ENCODE measurements around the gene TNIK. TPM values are rescaled to one million over a fixed set of nuclear protein-coding genes. Genes with fewer than 3 reads are reported as not detected.

TNIK gene
- total RNA-seq, 1 donor from 2014 or later: 1.1 TPM

GRCh38 chr3:171177553-171177952 is 282.7 kb downstream of the TNIK start:
- H3K4me3 ChIP-seq (ENCODE audit: low read depth, low read length): no peak overlapping the region
- FAIRE-seq: no peak

GRCh38 chr3:171177056-171177455 is 283.1 kb downstream of the TNIK start:
- H3K4me3 ChIP-seq (ENCODE audit: low read depth, low read length): no peak overlapping the region
- no peak for FAIRE-seq
- no peak for DNase-seq (ENCODE audit: low read depth)
- H3K36me3 ChIP-seq (ENCODE audit: control insufficient read depth, insufficient read depth, low read length): no peaks in the 10 kb centered on the region
- TF ChIP-seq, protein P1, sequence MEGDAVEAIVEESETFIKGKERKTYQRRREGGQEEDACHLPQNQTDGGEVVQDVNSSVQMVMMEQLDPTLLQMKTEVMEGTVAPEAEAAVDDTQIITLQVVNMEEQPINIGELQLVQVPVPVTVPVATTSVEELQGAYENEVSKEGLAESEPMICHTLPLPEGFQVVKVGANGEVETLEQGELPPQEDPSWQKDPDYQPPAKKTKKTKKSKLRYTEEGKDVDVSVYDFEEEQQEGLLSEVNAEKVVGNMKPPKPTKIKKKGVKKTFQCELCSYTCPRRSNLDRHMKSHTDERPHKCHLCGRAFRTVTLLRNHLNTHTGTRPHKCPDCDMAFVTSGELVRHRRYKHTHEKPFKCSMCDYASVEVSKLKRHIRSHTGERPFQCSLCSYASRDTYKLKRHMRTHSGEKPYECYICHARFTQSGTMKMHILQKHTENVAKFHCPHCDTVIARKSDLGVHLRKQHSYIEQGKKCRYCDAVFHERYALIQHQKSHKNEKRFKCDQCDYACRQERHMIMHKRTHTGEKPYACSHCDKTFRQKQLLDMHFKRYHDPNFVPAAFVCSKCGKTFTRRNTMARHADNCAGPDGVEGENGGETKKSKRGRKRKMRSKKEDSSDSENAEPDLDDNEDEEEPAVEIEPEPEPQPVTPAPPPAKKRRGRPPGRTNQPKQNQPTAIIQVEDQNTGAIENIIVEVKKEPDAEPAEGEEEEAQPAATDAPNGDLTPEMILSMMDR (IDR thresholded peaks at IDR 0.05; ENCODE audit: insufficient read depth, low read length, severe bottlenecking): no peak
- no peaks in the 10 kb centered on the region for H3K27me3 ChIP-seq (ENCODE audit: control insufficient read depth, insufficient read depth, low read length)

More at GRCh38 chr3:171177553-171177952, 282.7 kb downstream of the TNIK start:
- Histone ChIP-seq H3K36me3 (ENCODE audit: control insufficient read depth, insufficient read depth, low read length) (no peaks in the 10 kb centered on the region), H3K27me3 (ENCODE audit: control insufficient read depth, insufficient read depth, low read length) (no peaks in the 10 kb centered on the region)
- DNase-seq (ENCODE audit: low read depth): no peak
- TF ChIP-seq, protein P1 (IDR thresholded peaks at IDR 0.05; ENCODE audit: insufficient read depth, low read length, severe bottlenecking): no peak

GRCh38 chr3:171176244-171176933 is 283.8 kb downstream of the TNIK start:
- no peaks in the 10 kb centered on the region for H3K36me3 ChIP-seq (ENCODE audit: control insufficient read depth, insufficient read depth, low read length)
- FAIRE-seq (no peak), DNase-seq (ENCODE audit: low read depth) (no peak)
- no peaks in the 10 kb centered on the region for H3K27me3 ChIP-seq (ENCODE audit: control insufficient read depth, insufficient read depth, low read length)
- TF ChIP-seq, protein P1 (IDR thresholded peaks at IDR 0.05; ENCODE audit: insufficient read depth, low read length, severe bottlenecking): no peak
- no peak overlapping the region for H3K4me3 ChIP-seq (ENCODE audit: low read depth, low read length)

DNA sequence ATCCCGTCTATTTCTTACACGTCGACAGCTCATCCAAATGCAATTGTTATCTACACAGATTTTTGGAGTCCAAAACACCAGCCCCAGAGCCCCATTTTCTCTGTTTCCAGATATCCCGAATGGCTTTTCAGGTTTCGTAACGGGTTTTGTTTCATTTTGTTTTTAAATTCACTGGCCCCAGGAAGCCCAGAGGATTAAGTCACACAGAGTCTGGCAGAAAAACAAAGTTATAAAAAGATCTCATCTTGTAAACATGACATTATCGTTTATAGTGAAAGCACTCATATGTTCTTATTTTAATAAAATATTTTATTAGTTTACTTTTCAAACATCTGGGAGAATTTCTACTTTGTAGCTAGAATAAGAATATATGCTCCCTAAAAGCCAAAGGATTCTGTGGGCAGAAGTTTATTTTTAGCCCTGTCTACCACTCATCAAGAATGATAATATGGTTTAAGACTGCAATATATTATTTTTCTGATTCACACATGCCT is 284.4 kb downstream of the TNIK start:
- no peaks in the 10 kb centered on the region for H3K27me3 ChIP-seq (ENCODE audit: control insufficient read depth, insufficient read depth, low read length)
- no peak for DNase-seq (ENCODE audit: low read depth)
- TF ChIP-seq, protein P1 (IDR thresholded peaks at IDR 0.05; ENCODE audit: insufficient read depth, low read length, severe bottlenecking): no peak
- no peak overlapping the region for H3K4me3 ChIP-seq (ENCODE audit: low read depth, low read length)
- H3K36me3 ChIP-seq (ENCODE audit: control insufficient read depth, insufficient read depth, low read length): no peaks in the 10 kb centered on the region
- FAIRE-seq: no peak

DNA sequence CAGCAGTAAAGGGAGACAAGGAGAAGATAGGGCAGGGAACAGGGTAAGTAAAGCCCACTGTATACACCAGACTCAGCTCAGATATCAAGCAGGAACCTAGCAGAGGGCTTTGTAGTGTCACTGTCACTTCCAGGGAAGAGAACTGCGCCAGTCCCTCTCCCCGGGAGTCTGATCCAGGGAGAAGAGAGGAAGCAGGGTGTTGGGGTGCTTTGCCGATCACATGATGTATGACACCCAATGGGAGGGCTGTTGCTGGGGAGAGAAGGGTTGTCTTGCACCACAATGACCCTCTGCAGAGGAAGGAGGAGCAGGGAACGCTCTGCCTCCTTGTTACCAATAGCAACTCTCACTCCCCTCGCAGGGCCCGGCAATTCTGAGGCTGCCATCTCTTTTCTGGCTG is 286.5 kb downstream of the TNIK start:
- FAIRE-seq (no peak), DNase-seq (ENCODE audit: low read depth) (no peak)

More for the DNA sequence above, 286.5 kb downstream of the TNIK start:
- Histone ChIP-seq H3K36me3 (ENCODE audit: control insufficient read depth, insufficient read depth, low read length) (no peaks in the 10 kb centered on the region), H3K27me3 (ENCODE audit: control insufficient read depth, insufficient read depth, low read length) (no peaks in the 10 kb centered on the region), H3K4me3 (ENCODE audit: low read depth, low read length) (no peak overlapping the region)
- TF ChIP-seq, protein P1 (IDR thresholded peaks at IDR 0.05; ENCODE audit: insufficient read depth, low read length, severe bottlenecking): no peak
